Neural cell (in vitro differentiated cells): Measurements from ENCODE around the gene LMAN2. TPM values are rescaled to one million over a fixed set of nuclear protein-coding genes. Genes with fewer than 3 reads are reported as not detected.

ENCODE experiments used
- H2AFZ ChIP-seq: fragments of 200-600, 300-800 bp; sonication (generic), shearing (Covaris generic); 2 replicates; pipeline ENCODE4 v1.6.0; 2014; ENCODE audit warnings: low read depth, mild to moderate bottlenecking, antibody characterized with exemption, low read length, moderate library complexity
- H3F3A ChIP-seq: fragments of 200-600 bp; shearing (Covaris generic); 2 replicates; pipeline ENCODE4 v1.6.1; 2016; ENCODE audit warnings: mild to moderate bottlenecking, moderate library complexity, mixed read lengths, antibody characterized with exemption, low read length; ENCODE audit not compliant: insufficient read depth, poor library complexity, severe bottlenecking
- H3K27ac ChIP-seq: fragments of 200-600, 300-800 bp; sonication (generic), shearing (Covaris generic); 2 replicates; pipeline ENCODE4 v1.5.1; 2014; ENCODE audit warnings: mild to moderate bottlenecking, low read length, moderate library complexity
- H3K27me3 ChIP-seq: fragments of 300-800, 200-600 bp; sonication (generic), shearing (Covaris generic); 2 replicates; pipeline ENCODE4 v1.6.0; 2014; ENCODE audit warnings: mild to moderate bottlenecking, low read depth, low read length, moderate library complexity; ENCODE audit not compliant: insufficient read depth
- H3K36me3 ChIP-seq: fragments of 300-800, 200-600 bp; sonication (generic), shearing (Covaris generic); 2 replicates; pipeline ENCODE4 v1.5.1; 2014; ENCODE audit warnings: mild to moderate bottlenecking, antibody characterized with exemption, low read length, moderate library complexity; ENCODE audit not compliant: insufficient read depth
- H3K4me2 ChIP-seq: fragments of 300-800, 200-600 bp; sonication (generic), shearing (Covaris generic); 2 replicates; pipeline ENCODE4 v1.6.0; 2014; ENCODE audit warnings: mild to moderate bottlenecking, low read length
- H3K4me3 ChIP-seq: fragments of 300-800, 200-600 bp; sonication (generic), shearing (Covaris generic); 2 replicates; pipeline ENCODE4 v1.5.1; 2014; ENCODE audit warnings: mild to moderate bottlenecking, low read length, moderate library complexity
- H3K79me2 ChIP-seq: fragments of 200-600 bp; shearing (Covaris generic); replicated peaks from 2 replicates; pipeline ENCODE4 v1.6.0; 2014; ENCODE audit warnings: mild to moderate bottlenecking, low read length, moderate library complexity; ENCODE audit not compliant: insufficient read depth
- H3K9ac ChIP-seq: fragments of 300-800, 200-600 bp; sonication (generic), shearing (Covaris generic); 2 replicates; pipeline ENCODE4 v1.6.1; 2016; ENCODE audit warnings: mild to moderate bottlenecking, low read length, mixed read lengths
- H3K9me2 ChIP-seq: fragments of 200-600 bp; shearing (Covaris generic); 2 replicates; pipeline ENCODE4 v1.6.1; 2016; ENCODE audit warnings: mild to moderate bottlenecking, low read length, mixed read lengths; ENCODE audit not compliant: insufficient read depth
- H3K9me3 ChIP-seq: fragments of 200-600, 300-800 bp; sonication (generic), shearing (Covaris generic); 2 replicates; pipeline ENCODE4 v1.6.1; 2016; ENCODE audit warnings: mild to moderate bottlenecking, mixed run types, low read length, moderate library complexity, mixed read lengths
- H4K20me1 ChIP-seq: fragments of 200-600 bp; shearing (Covaris generic); 2 replicates; pipeline ENCODE4 v1.6.1; 2016; ENCODE audit warnings: mild to moderate bottlenecking, mixed run types; ENCODE audit not compliant: insufficient read depth
- CTCF ChIP-seq: fragments of 450-650 bp; IDR thresholded peaks from 2 replicates; pipeline ENCODE4 v1.5.1; 2014; ENCODE audit warnings: antibody characterized with exemption, mild to moderate bottlenecking, moderate library complexity; ENCODE audit not compliant: poor library complexity, severe bottlenecking
- EP300 ChIP-seq: fragments of 450-650 bp; conservative IDR thresholded peaks from 2 replicates; pipeline ENCODE4 v1.6.1; 2014; ENCODE audit warnings: antibody characterized with exemption, mild to moderate bottlenecking, moderate library complexity; ENCODE audit not compliant: poor library complexity, severe bottlenecking
- EZH2 ChIP-seq: fragments of 200-600, 300-800 bp; shearing (Covaris generic), sonication (generic); IDR thresholded peaks from 2 replicates; pipeline ENCODE4 v1.6.1; 2014; ENCODE audit warnings: antibody characterized with exemption, low read length, borderline replicate concordance, mild to moderate bottlenecking; ENCODE audit not compliant: insufficient read depth, poor library complexity, severe bottlenecking
- MXI1 ChIP-seq: fragments of 450-650 bp; conservative IDR thresholded peaks from 2 replicates; pipeline ENCODE4 v1.6.1; 2014; ENCODE audit warnings: antibody characterized with exemption, mild to moderate bottlenecking; ENCODE audit not compliant: poor library complexity, severe bottlenecking
- POLR2AphosphoS5 ChIP-seq: IDR thresholded peaks from 2 replicates; pipeline ENCODE4 v1.6.1; 2012
- RAD21 ChIP-seq: fragments of 450-650 bp; conservative IDR thresholded peaks from 2 replicates; pipeline ENCODE4 v1.6.1; 2014; ENCODE audit warnings: antibody characterized with exemption, mild to moderate bottlenecking, moderate library complexity
- REST ChIP-seq: IDR thresholded peaks from 2 replicates; pipeline ENCODE4 v1.6.1; 2012; ENCODE audit warnings: borderline replicate concordance
- SMC3 ChIP-seq: fragments of 450-650 bp; conservative IDR thresholded peaks from 2 replicates; pipeline ENCODE4 v1.6.1; 2014; ENCODE audit warnings: antibody characterized with exemption, mild to moderate bottlenecking, moderate library complexity; ENCODE audit not compliant: poor library complexity
- TAF1 ChIP-seq: IDR thresholded peaks from 2 replicates; pipeline ENCODE4 v1.6.1; 2012; ENCODE audit warnings: low read depth
- polyA plus RNA-seq: library from polyadenylated mRNA; depleted of rRNA; stranded (reverse); fragments of >200 nt; gene quantifications from 2 replicates; pipeline ENCODE4 v1.2.3, GENCODE V29; 2014

The LMAN2 gene
- polyA plus RNA-seq, 1 donor from 2014 or later: 155 TPM

GRCh38 chr5:177332031-177332895 is 19.2 kb downstream of the LMAN2 start:
- no peaks in the 10 kb centered on the region for H3K79me2 ChIP-seq
- no peaks in the 10 kb centered on the region for H3K9me3 ChIP-seq
- H3K9ac ChIP-seq: no peak overlapping the region
- no peaks in the 10 kb centered on the region for H4K20me1 ChIP-seq
- no peaks in the 10 kb centered on the region for H3K27me3 ChIP-seq
- H3K9me2 ChIP-seq: no peaks in the 10 kb centered on the region
- H3K4me3 ChIP-seq: no peak overlapping the region
- no peak overlapping the region for H3K4me2 ChIP-seq
- no peaks in the 10 kb centered on the region for H3F3A ChIP-seq
- TF ChIP-seq TAF1 (no peak), POLR2AphosphoS5 (no peak), SMC3 (no peak), MXI1 (no peak), EP300 (no peak)
- no peak overlapping the region for H3K27ac ChIP-seq
- H3K36me3 ChIP-seq: no peaks in the 10 kb centered on the region
- H2AFZ ChIP-seq: no peak overlapping the region

- TF ChIP-seq EZH2 (no peak), TAF1 (no peak), MXI1 (no peak), RAD21 (no peak), EP300 (no peak), SMC3 (no peak), POLR2AphosphoS5 (no peak), CTCF (no peak), REST (no peak)
- H3K9me2 ChIP-seq: no peaks in the 10 kb centered on the region
- no peak overlapping the region for H3K27ac ChIP-seq
- H3F3A ChIP-seq: no peaks in the 10 kb centered on the region
- no peaks in the 10 kb centered on the region for H3K36me3 ChIP-seq
- no peaks in the 10 kb centered on the region for H3K9me3 ChIP-seq
- H3K9ac ChIP-seq: no peak overlapping the region
- no peaks in the 10 kb centered on the region for H3K27me3 ChIP-seq
- H3K4me2 ChIP-seq: no peak overlapping the region
- H4K20me1 ChIP-seq: no peaks in the 10 kb centered on the region
- H2AFZ ChIP-seq: no peak overlapping the region
- no peak overlapping the region for H3K4me3 ChIP-seq
- H3K79me2 ChIP-seq: no peaks in the 10 kb centered on the region
Measured at GRCh38 chr5:177330991-177331842, 20.3 kb downstream of the LMAN2 start.
